Smooth muscle cell (in vitro differentiated cells): Measurements from ENCODE around the gene PARP1. TPM values are rescaled to one million over a fixed set of nuclear protein-coding genes. Genes with fewer than 3 reads are reported as not detected.
"Not testable (repeated sequence)": the region's sequence is repeated elsewhere in the genome, so short reads cannot be mapped to it uniquely, and the experiment has no call there.

Experiments used
- DNase-seq: peaks from one replicate; lab custom pipeline; 2025; ENCODE audit not compliant: unreplicated experiment; lab: John Stamatoyannopoulos, UW
- H2AFZ ChIP-seq: fragments of 200-600 bp; sonication (generic); 2 replicates; pipeline ENCODE4 v1.6.0; 2016; ENCODE audit warnings: antibody characterized with exemption, low read depth, mild to moderate bottlenecking
- H3F3A ChIP-seq: fragments of 200-600 bp; sonication (generic); 2 replicates; pipeline ENCODE4 v1.6.0; 2017; ENCODE audit warnings: antibody characterized with exemption, low read depth
- H3K27ac ChIP-seq: fragments of 200-600 bp; sonication (generic); 2 replicates; pipeline ENCODE4 v1.5.1; 2016; ENCODE audit warnings: low read depth, mild to moderate bottlenecking
- H3K27me3 ChIP-seq: fragments of 200-600 bp; sonication (generic); 2 replicates; pipeline ENCODE4 v1.6.1; 2016; ENCODE audit warnings: low read depth, mild to moderate bottlenecking
- H3K36me3 ChIP-seq: fragments of 200-600 bp; sonication (generic); 2 replicates; pipeline ENCODE4 v1.5.1; 2016; ENCODE audit warnings: low read depth
- H3K4me1 ChIP-seq: fragments of 200-600 bp; sonication (generic); 2 replicates; pipeline ENCODE4 v1.5.1; 2016; ENCODE audit warnings: low read depth
- H3K4me2 ChIP-seq: fragments of 200-600 bp; sonication (generic); 2 replicates; pipeline ENCODE4 v1.6.0; 2016; ENCODE audit warnings: mild to moderate bottlenecking
- H3K4me3 ChIP-seq: fragments of 200-600 bp; sonication (generic); 2 replicates; pipeline ENCODE4 v1.5.1; 2016; ENCODE audit warnings: mild to moderate bottlenecking
- H3K79me2 ChIP-seq: fragments of 200-600 bp; sonication (generic); 2 replicates; pipeline ENCODE4 v1.6.0; 2016; ENCODE audit warnings: low read depth, mild to moderate bottlenecking
- H3K9ac ChIP-seq: fragments of 200-600 bp; sonication (generic); 2 replicates; pipeline ENCODE4 v1.6.0; 2016; ENCODE audit warnings: low read depth
- H3K9me3 ChIP-seq: fragments of 200-600 bp; sonication (generic); replicated peaks from 2 replicates; pipeline ENCODE4 v1.5.1; 2016; ENCODE audit warnings: low read depth
- H4K20me1 ChIP-seq: fragments of 200-600 bp; sonication (generic); 2 replicates; pipeline ENCODE4 v1.6.0; 2016; ENCODE audit warnings: low read depth
- CTCF ChIP-seq: fragments of 200-600 bp; sonication (generic); IDR thresholded peaks from 2 replicates; pipeline ENCODE4 v1.5.1; 2017; ENCODE audit warnings: borderline replicate concordance, mild to moderate bottlenecking, antibody characterized with exemption; ENCODE audit not compliant: insufficient read depth, poor library complexity, severe bottlenecking
- WGBS: methylation state at CpG from one replicate; pipeline ENCODE4 v1.1.7; 2016; ENCODE audit warnings: low lambda C conversion rate; 5-methylcytosine and 5-hydroxymethylcytosine counted together
- polyA plus RNA-seq: library from polyadenylated mRNA; unstranded; fragments of >200 nt; fragmentation: Nextera tagmentation; extraction: Ambion mirVana; gene quantifications from 2 replicates; pipeline ENCODE4 v1.2.1, GENCODE V29; 2016
- total RNA-seq: library from RNA; depleted of rRNA; stranded (reverse); fragments of >200 nt; gene quantifications from 2 replicates; pipeline ENCODE4 v1.2.3, GENCODE V29; 2014

Gene PARP1
- total and polyA plus RNA-seq, 2 experiments from 2014 or later = 27.4 to 38.5 TPM

- TF ChIP-seq CTCF = no peak
- H3K4me3 ChIP-seq = no peak overlapping the region
- H3K9me3 ChIP-seq = no peaks in the 10 kb centered on the region
- H3K27ac ChIP-seq = no peak overlapping the region
- WGBS = 96% methylated on average over 3 of the region's 3 CpGs
- no peaks in the 10 kb centered on the region for H3K36me3 ChIP-seq
- peaks cover 6% of the 10 kb centered on the region for H3K4me1 ChIP-seq
- H2AFZ ChIP-seq = no peak overlapping the region
- no peak overlapping the region for H3K4me2 ChIP-seq
- H3K27me3 ChIP-seq = no peaks in the 10 kb centered on the region
- no peak for DNase-seq
- no peaks in the 10 kb centered on the region for H3K79me2 ChIP-seq
- H4K20me1 ChIP-seq = no peaks in the 10 kb centered on the region
- H3F3A ChIP-seq = no peaks in the 10 kb centered on the region
- no peak overlapping the region for H3K9ac ChIP-seq
Observed at GRCh38 chr1:226427131-226427530, 19.2 kb upstream of the PARP1 start.

GRCh38 chr1:226426395-226426794, 18.5 kb upstream of the PARP1 start:
- WGBS = 98% methylated on average over 16 of the region's 23 CpGs
- H3K9ac ChIP-seq = not testable (repeated sequence)

GRCh38 chr1:226425431-226426031, 17.6 kb upstream of the PARP1 start:
- H3K36me3 ChIP-seq = no peaks in the 10 kb centered on the region
- 82% methylated on average over 24 of the region's 24 CpGs for WGBS
- H3K4me1 ChIP-seq = peaks cover 6% of the 10 kb centered on the region

More at GRCh38 chr1:226426395-226426794, 18.5 kb upstream of the PARP1 start:
- not testable (repeated sequence) for H3K4me3 ChIP-seq, H3K27me3 ChIP-seq, DNase-seq, H4K20me1 ChIP-seq, H2AFZ ChIP-seq, H3K4me2 ChIP-seq, H3K9me3 ChIP-seq, H3K36me3 ChIP-seq, H3K79me2 ChIP-seq, H3F3A ChIP-seq, H3K27ac ChIP-seq, H3K4me1 ChIP-seq

GRCh38 chr1:226425004-226425378, 17.1 kb upstream of the PARP1 start:
- H3K4me2 ChIP-seq = no peak overlapping the region
- no peaks in the 10 kb centered on the region for H3K79me2 ChIP-seq
- no peaks in the 10 kb centered on the region for H3K36me3 ChIP-seq
- peaks cover 6% of the 10 kb centered on the region for H3K4me1 ChIP-seq
- H3K9ac ChIP-seq = no peak overlapping the region
- H2AFZ ChIP-seq = no peak overlapping the region
- H4K20me1 ChIP-seq = no peaks in the 10 kb centered on the region
- H3F3A ChIP-seq = no peaks in the 10 kb centered on the region
- H3K27ac ChIP-seq = no peak overlapping the region
- no peak for TF ChIP-seq CTCF
- no peak overlapping the region for H3K4me3 ChIP-seq
- WGBS = 58% methylated on average over 2 of the region's 2 CpGs
- DNase-seq = no peak
- H3K27me3 ChIP-seq = no peaks in the 10 kb centered on the region
- H3K9me3 ChIP-seq = no peaks in the 10 kb centered on the region

More at GRCh38 chr1:226425431-226426031, 17.6 kb upstream of the PARP1 start:
- Histone ChIP-seq H2AFZ (no peak overlapping the region), H3K9me3 (no peaks in the 10 kb centered on the region), H3F3A (no peaks in the 10 kb centered on the region), H3K4me3 (no peak overlapping the region), H4K20me1 (no peaks in the 10 kb centered on the region), H3K4me2 (no peak overlapping the region), H3K79me2 (no peaks in the 10 kb centered on the region), H3K27me3 (no peaks in the 10 kb centered on the region), H3K9ac (no peak overlapping the region), H3K27ac (no peak overlapping the region)
- TF ChIP-seq CTCF = no peak
- DNase-seq = no peak
